K562 (cell line): ENCODE data around the gene PLCB1.

Experiments
- CBFB ChIP-seq: sonication (generic); formaldehyde crosslinking; IDR thresholded peaks from 2 replicates; pipeline ENCODE4 v1.4.0; 2020; ENCODE audit warnings: mild to moderate bottlenecking, missing genetic modification reagents
- POLR2AphosphoS2 ChIP-seq: IDR thresholded peaks from 2 replicates; pipeline ENCODE4 v1.6.1; 2012; ENCODE audit warnings: low read length, improper control_type of control experiment
- TF ChIP-seq, protein P1 (sequence below), 3 experiments: IDR thresholded peaks in 2 of 3; conservative IDR thresholded peaks in 1 of 3; 2 replicates each; pipeline ENCODE4 v1.5.1; 2011 to 2012; ENCODE audit warnings: low read length in 3 of 3, mild to moderate bottlenecking in 3 of 3, control low read depth in 2 of 3, improper control_type of control experiment in 1 of 3, inconsistent platforms in 1 of 3, low read depth in 1 of 3, mixed read lengths in 1 of 3, moderate library complexity in 1 of 3; ENCODE audit not compliant: insufficient read depth in 2 of 3

DNA sequence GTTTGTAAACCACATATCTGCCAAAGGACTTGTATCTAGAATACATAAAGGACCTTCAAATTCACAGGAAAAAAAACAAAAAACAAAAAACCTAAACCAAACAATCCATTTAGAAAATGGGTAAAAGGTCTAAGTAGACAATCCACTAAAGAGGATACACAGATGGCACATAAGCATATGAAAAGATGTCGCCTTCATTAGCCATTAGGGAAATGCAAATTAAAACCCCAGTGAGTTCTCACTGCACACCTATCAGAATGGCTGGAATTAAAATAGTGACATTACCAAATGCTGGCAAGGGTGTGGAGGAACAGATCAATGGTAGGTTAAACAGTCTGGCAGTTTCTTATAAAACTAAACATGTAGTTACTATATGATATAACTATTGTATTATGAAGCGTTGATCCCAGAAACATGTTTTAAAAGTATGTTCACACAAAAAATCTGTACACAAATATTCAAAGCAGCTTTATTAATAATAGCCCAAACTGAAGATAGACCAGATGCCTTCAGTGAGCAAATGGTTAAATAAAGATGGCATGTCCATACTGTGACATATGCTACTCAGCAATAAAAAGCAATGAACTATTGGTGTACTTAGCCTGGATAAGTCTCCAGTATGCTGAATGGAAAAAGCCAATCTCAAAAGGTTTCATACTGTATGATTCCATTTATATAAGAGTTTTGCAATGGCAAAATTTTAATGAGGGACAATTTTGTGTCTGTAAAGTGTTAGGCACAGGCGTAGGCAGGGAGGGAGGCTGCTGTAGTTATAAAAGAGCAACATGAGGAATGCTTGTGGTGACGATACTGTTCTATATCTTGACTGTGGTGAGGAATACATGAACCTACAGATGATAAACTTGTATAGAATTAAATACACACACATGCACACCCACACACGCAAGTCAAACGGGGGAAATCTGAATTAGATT, 43.9 kb downstream of the PLCB1 start:
- TF ChIP-seq, protein P1, sequence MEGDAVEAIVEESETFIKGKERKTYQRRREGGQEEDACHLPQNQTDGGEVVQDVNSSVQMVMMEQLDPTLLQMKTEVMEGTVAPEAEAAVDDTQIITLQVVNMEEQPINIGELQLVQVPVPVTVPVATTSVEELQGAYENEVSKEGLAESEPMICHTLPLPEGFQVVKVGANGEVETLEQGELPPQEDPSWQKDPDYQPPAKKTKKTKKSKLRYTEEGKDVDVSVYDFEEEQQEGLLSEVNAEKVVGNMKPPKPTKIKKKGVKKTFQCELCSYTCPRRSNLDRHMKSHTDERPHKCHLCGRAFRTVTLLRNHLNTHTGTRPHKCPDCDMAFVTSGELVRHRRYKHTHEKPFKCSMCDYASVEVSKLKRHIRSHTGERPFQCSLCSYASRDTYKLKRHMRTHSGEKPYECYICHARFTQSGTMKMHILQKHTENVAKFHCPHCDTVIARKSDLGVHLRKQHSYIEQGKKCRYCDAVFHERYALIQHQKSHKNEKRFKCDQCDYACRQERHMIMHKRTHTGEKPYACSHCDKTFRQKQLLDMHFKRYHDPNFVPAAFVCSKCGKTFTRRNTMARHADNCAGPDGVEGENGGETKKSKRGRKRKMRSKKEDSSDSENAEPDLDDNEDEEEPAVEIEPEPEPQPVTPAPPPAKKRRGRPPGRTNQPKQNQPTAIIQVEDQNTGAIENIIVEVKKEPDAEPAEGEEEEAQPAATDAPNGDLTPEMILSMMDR (IDR thresholded peaks at IDR 0.05 in 2 of 3, conservative IDR thresholded peaks at IDR 0.05 in 1 of 3; ENCODE audit: insufficient read depth in 2 of 3, low read depth in 1 of 3, low read length in 3 of 3), result no peak
- TF ChIP-seq POLR2AphosphoS2 (no peak), CBFB (CRISPR knock-in tag) (no peak)
